C4-2B (cell line): ENCODE measurements around the gene MDM1.

ENCODE experiments used
- ZFX ChIP-seq: fragments of 450-650 bp; IDR thresholded peaks from 2 replicates; pipeline ENCODE4 v1.6.1; 2017
- TF ChIP-seq, protein P1 (sequence below): fragments of 450-650 bp; conservative IDR thresholded peaks from 2 replicates; pipeline ENCODE4 v1.5.1; 2017; ENCODE audit warnings: mild to moderate bottlenecking

DNA sequence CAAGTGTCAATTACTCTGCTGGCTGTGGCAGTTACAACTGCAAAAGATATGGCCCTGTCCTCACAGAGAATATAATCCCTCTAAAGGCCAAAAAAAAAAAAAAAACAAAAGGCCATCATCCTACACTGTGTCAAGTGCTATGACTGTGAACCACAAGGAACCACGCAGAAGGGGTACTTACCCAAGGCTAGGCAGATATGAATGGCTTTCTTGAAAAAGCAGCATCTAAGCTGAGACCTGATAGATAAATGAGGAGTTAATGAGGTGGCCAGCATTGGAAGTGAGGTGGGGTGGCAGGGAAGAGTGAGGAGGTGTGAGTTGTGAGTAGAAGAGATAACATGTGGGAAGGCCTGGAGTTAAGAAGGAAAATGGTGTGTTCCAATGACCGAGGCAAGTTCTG is 62.4 kb downstream of the MDM1 start:
- TF ChIP-seq, protein P1, sequence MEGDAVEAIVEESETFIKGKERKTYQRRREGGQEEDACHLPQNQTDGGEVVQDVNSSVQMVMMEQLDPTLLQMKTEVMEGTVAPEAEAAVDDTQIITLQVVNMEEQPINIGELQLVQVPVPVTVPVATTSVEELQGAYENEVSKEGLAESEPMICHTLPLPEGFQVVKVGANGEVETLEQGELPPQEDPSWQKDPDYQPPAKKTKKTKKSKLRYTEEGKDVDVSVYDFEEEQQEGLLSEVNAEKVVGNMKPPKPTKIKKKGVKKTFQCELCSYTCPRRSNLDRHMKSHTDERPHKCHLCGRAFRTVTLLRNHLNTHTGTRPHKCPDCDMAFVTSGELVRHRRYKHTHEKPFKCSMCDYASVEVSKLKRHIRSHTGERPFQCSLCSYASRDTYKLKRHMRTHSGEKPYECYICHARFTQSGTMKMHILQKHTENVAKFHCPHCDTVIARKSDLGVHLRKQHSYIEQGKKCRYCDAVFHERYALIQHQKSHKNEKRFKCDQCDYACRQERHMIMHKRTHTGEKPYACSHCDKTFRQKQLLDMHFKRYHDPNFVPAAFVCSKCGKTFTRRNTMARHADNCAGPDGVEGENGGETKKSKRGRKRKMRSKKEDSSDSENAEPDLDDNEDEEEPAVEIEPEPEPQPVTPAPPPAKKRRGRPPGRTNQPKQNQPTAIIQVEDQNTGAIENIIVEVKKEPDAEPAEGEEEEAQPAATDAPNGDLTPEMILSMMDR: no peak
- no peak for TF ChIP-seq ZFX
